Measurements from ENCODE around the gene UBE3D. TPM values are rescaled to one million over a fixed set of nuclear protein-coding genes. Genes with fewer than 3 reads are reported as not detected.

The UBE3D gene
- total RNA-seq, 4 donors from 2014 or later = 8.9 to 20.5 (median 13.1) TPM

- intact Hi-C loops (cut with DNase I; ENCODE audit: low total_unique reads) = no loop called here
- no peaks in the 10 kb centered on the region for H3K36me3 ChIP-seq
- DNase-seq = no peak
- H3K4me3 ChIP-seq = no peak overlapping the region
- no peaks in the 10 kb centered on the region for H3K4me1 ChIP-seq
- no peak overlapping the region for H3K27ac ChIP-seq
- no peaks in the 10 kb centered on the region for H3K27me3 ChIP-seq
- TF ChIP-seq POLR2A (IDR thresholded peaks at IDR 0.05) (no peak), CTCF (IDR thresholded peaks at IDR 0.05) (no peak)
- no peaks in the 10 kb centered on the region for H3K9me3 ChIP-seq
Observed at GRCh38 chr6:83047065-83047754, 18.4 kb downstream of the UBE3D start.

- intact Hi-C loops (cut with DNase I; ENCODE audit: low total_unique reads) = no loop called here
- no peak overlapping the region for H3K4me3 ChIP-seq
- no peaks in the 10 kb centered on the region for H3K9me3 ChIP-seq
- no peaks in the 10 kb centered on the region for H3K27me3 ChIP-seq
- H3K27ac ChIP-seq = no peak overlapping the region
- H3K4me1 ChIP-seq = no peaks in the 10 kb centered on the region
- no peak for DNase-seq
- TF ChIP-seq POLR2A (IDR thresholded peaks at IDR 0.05) (no peak), CTCF (IDR thresholded peaks at IDR 0.05) (no peak)
- no peaks in the 10 kb centered on the region for H3K36me3 ChIP-seq
Observed at GRCh38 chr6:83044091-83044768, 21.4 kb downstream of the UBE3D start.

- H3K9me3 ChIP-seq = no peaks in the 10 kb centered on the region
- intact Hi-C loops (cut with DNase I; ENCODE audit: low total_unique reads) = no loop called here
- no peaks in the 10 kb centered on the region for H3K27me3 ChIP-seq
- no peaks in the 10 kb centered on the region for H3K4me1 ChIP-seq
- TF ChIP-seq CTCF (IDR thresholded peaks at IDR 0.05) = no peak
- DNase-seq = no peak
- H3K4me3 ChIP-seq = no peak overlapping the region
- H3K36me3 ChIP-seq = no peaks in the 10 kb centered on the region
- no peak overlapping the region for H3K27ac ChIP-seq
Observed at GRCh38 chr6:83042467-83043053, 23.1 kb downstream of the UBE3D start.

- Histone ChIP-seq H3K9me3 (no peaks in the 10 kb centered on the region), H3K27me3 (no peaks in the 10 kb centered on the region), H3K27ac (no peak overlapping the region), H3K4me1 (no peaks in the 10 kb centered on the region), H3K36me3 (no peaks in the 10 kb centered on the region), H3K4me3 (no peak overlapping the region)
- intact Hi-C loops (cut with DNase I; ENCODE audit: low total_unique reads) = no loop called here
- no peak for DNase-seq
- TF ChIP-seq CTCF (IDR thresholded peaks at IDR 0.05) (no peak), POLR2A (IDR thresholded peaks at IDR 0.05) (no peak)
Observed at GRCh38 chr6:83038246-83038645, 27.4 kb downstream of the UBE3D start.

GRCh38 chr6:83031689-83032088 is 34.0 kb downstream of the UBE3D start:
- no peaks in the 10 kb centered on the region for H3K36me3 ChIP-seq
- DNase-seq = no peak

More at GRCh38 chr6:83031689-83032088, 34.0 kb downstream of the UBE3D start:
- H3K4me1 ChIP-seq = no peaks in the 10 kb centered on the region
- H3K4me3 ChIP-seq = no peak overlapping the region
- intact Hi-C loops (cut with DNase I; ENCODE audit: low total_unique reads) = no loop called here
- H3K27me3 ChIP-seq = no peaks in the 10 kb centered on the region
- H3K9me3 ChIP-seq = no peaks in the 10 kb centered on the region
- TF ChIP-seq POLR2A (IDR thresholded peaks at IDR 0.05) (no peak), CTCF (IDR thresholded peaks at IDR 0.05) (no peak)
- no peak overlapping the region for H3K27ac ChIP-seq

All from uterus (tissue), 4 donors.